K562 (cell line): ENCODE results near the gene LHB. TPM values are rescaled to one million over a fixed set of nuclear protein-coding genes. Genes with fewer than 3 reads are reported as not detected.

Source experiments
- DNMT1 ChIP-seq: fragments of 450-650 bp; IDR thresholded peaks from 2 replicates; pipeline ENCODE4 v1.6.1; 2016; ENCODE audit warnings: antibody characterized with exemption, mild to moderate bottlenecking
- ELF1 ChIP-seq: fragments of 200-800 bp; sonication (Bioruptor generic); IDR thresholded peaks from 2 replicates; pipeline ENCODE4 v1.6.1; 2016; ENCODE audit warnings: missing genetic modification characterization, missing compliant biosample characterization
- FOXP1 ChIP-seq: sonication (generic); formaldehyde crosslinking; IDR thresholded peaks from 2 replicates; pipeline ENCODE4 v1.8.0; 2022; ENCODE audit warnings: mild to moderate bottlenecking, missing genetic modification reagents
- HNRNPK ChIP-seq: fragments of 200-400 bp; formaldehyde crosslinking; IDR thresholded peaks from one replicate; pipeline ENCODE4 v1.6.1; 2018; ENCODE audit warnings: mild to moderate bottlenecking, low read depth, low read length; ENCODE audit not compliant: poor library complexity, severe bottlenecking
- HNRNPL ChIP-seq: fragments of 200-400 bp; formaldehyde crosslinking; IDR thresholded peaks from 2 replicates; pipeline ENCODE4 v1.6.1; 2017; ENCODE audit warnings: low read depth, mild to moderate bottlenecking, low read length
- TCFL5 ChIP-seq: fragments of 250-450 bp; sonication (Bioruptor Pico); conservative IDR thresholded peaks from 2 replicates; pipeline ENCODE4 v1.6.1; 2021; ENCODE audit warnings: mild to moderate bottlenecking, moderate library complexity, matching md5 sums
- THRAP3 ChIP-seq: fragments of 450-650 bp; IDR thresholded peaks from 2 replicates; pipeline ENCODE4 v1.6.1; 2016; ENCODE audit warnings: mild to moderate bottlenecking, inconsistent platforms, borderline replicate concordance
- YY1 ChIP-seq, 3 experiments: IDR thresholded peaks; 2 replicates each; pipeline ENCODE4 v1.6.1; 2011; ENCODE audit warnings: low read length in 2 of 3, mild to moderate bottlenecking in 2 of 3, moderate library complexity in 2 of 3, borderline replicate concordance in 1 of 3, control low read depth in 1 of 3, low read depth in 1 of 3; ENCODE audit not compliant: insufficient read depth in 3 of 3, insufficient replicate concordance in 2 of 3, control insufficient read depth in 1 of 3, insufficient read length in 1 of 3; ENCODE audit errors: extremely low read depth in 1 of 3
- ZBTB33 ChIP-seq: sonication (generic); formaldehyde crosslinking; IDR thresholded peaks from 2 replicates; pipeline ENCODE4 v1.8.1; 2023; ENCODE audit warnings: mild to moderate bottlenecking, missing genetic modification reagents
- ZFX ChIP-seq: sonication (generic); formaldehyde crosslinking; IDR thresholded peaks from 2 replicates; pipeline ENCODE4 v1.8.0; 2022; ENCODE audit warnings: mild to moderate bottlenecking, missing genetic modification reagents, moderate library complexity
- ZNF134 ChIP-seq: fragments of 250-450 bp; sonication (Bioruptor Pico); conservative IDR thresholded peaks from 2 replicates; pipeline ENCODE4 v1.4.0; 2020
- ZNF277 ChIP-seq: fragments of 250-450 bp; sonication (Bioruptor Pico); IDR thresholded peaks from 2 replicates; pipeline ENCODE4 v1.8.0; 2022; ENCODE audit warnings: inconsistent platforms, mild to moderate bottlenecking, moderate library complexity, borderline replicate concordance
- ZNF518B ChIP-seq: fragments of 250-450 bp; sonication (Bioruptor Pico); IDR thresholded peaks from 2 replicates; pipeline ENCODE4 v1.5.0; 2021; ENCODE audit warnings: mild to moderate bottlenecking, moderate library complexity
- ZNF780A ChIP-seq: fragments of 250-450 bp; sonication (Bioruptor Pico); IDR thresholded peaks from 2 replicates; pipeline ENCODE4 v1.5.0; 2021; ENCODE audit warnings: mild to moderate bottlenecking
- polyA plus RNA-seq, 8 experiments: library from polyadenylated mRNA; depleted of rRNA in 4 of 8; stranded (reverse) in 5 of 8; unstranded in 3 of 8; fragments of >200 nt; fragmentation: Nextera tagmentation in 2 of 8; fragmentation: Illumina TruSeq in 1 of 8; extraction: Ambion mirVana in 2 of 8; extraction: Trizol in 1 of 8; gene quantifications; 2 replicates each; pipeline versions ENCODE4 v1.2.1 to v1.2.3, GENCODE V29; 2011 to 2014; ENCODE audit warnings: inconsistent platforms in 1 of 8, missing spikeins in 1 of 8
- total RNA-seq, 7 experiments: library from RNA; depleted of rRNA in 6 of 7; stranded (reverse); fragments of >200 nt in 6 of 7; fragmentation: Illumina TruSeq in 2 of 7; extraction: Trizol in 2 of 7; gene quantifications; 2 replicates each; pipeline versions ENCODE4 v1.2.1 to v1.2.3, GENCODE V29; 2011 to 2021; ENCODE audit warnings: low replicate concordance in 1 of 7
- TF ChIP-seq, protein P1 (sequence below): fragments of 250-450 bp; sonication (Bioruptor Pico); IDR thresholded peaks from 2 replicates; pipeline ENCODE4 v1.9.0; 2021; ENCODE audit warnings: mild to moderate bottlenecking
- TF ChIP-seq, protein P2 (sequence below), 2 experiments: fragments of 450-650 bp; conservative IDR thresholded peaks; 2 replicates each; pipeline ENCODE4 v1.6.1; 2017; ENCODE audit warnings: mild to moderate bottlenecking in 2 of 2, moderate library complexity in 2 of 2

Gene LHB
- total and polyA plus RNA-seq, 9 of the 15 experiments (the other 6 are each of a cell fraction or from before 2014, with no cell fraction given): 0.54 TPM; not detected in 8

GRCh38 chr19:49017666-49018351, 918 bp upstream of the LHB start (continued):
- TF ChIP-seq HNRNPK (no peak), TCFL5 (CRISPR knock-in tag) (no peak), HNRNPL (no peak), ZBTB33 (CRISPR knock-in tag) (peak; percentile 74), ELF1 (tag) (no peak), THRAP3 (no peak), DNMT1 (no peak), ZNF518B (CRISPR knock-in tag) (no peak), ZNF780A (CRISPR knock-in tag) (no peak), YY1 (IDR thresholded peaks at IDR 0.05; ENCODE audit: borderline replicate concordance in 1 of 3, control insufficient read depth in 1 of 3, extremely low read depth in 1 of 3, insufficient read depth in 3 of 3, insufficient read length in 1 of 3, insufficient replicate concordance in 2 of 3, low read depth in 1 of 3, low read length in 2 of 3) (peak in 1 of 3 experiments; percentile 18), ZNF134 (CRISPR knock-in tag) (no peak), ZFX (no peak), ZNF277 (no peak), FOXP1 (CRISPR knock-in tag) (0 out of 2 replicates have a peak, but pooled peaks have one; percentile 39)
- TF ChIP-seq, protein P1, sequence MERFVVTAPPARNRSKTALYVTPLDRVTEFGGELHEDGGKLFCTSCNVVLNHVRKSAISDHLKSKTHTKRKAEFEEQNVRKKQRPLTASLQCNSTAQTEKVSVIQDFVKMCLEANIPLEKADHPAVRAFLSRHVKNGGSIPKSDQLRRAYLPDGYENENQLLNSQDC (CRISPR knock-in tag): no peak
- TF ChIP-seq, protein P2, sequence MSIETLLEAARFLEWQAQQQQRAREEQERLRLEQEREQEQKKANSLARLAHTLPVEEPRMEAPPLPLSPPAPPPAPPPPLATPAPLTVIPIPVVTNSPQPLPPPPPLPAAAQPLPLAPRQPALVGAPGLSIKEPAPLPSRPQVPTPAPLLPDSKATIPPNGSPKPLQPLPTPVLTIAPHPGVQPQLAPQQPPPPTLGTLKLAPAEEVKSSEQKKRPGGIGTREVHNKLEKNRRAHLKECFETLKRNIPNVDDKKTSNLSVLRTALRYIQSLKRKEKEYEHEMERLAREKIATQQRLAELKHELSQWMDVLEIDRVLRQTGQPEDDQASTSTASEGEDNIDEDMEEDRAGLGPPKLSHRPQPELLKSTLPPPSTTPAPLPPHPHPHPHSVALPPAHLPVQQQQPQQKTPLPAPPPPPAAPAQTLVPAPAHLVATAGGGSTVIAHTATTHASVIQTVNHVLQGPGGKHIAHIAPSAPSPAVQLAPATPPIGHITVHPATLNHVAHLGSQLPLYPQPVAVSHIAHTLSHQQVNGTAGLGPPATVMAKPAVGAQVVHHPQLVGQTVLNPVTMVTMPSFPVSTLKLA (conservative IDR thresholded peaks at IDR 0.05): peak; percentile 20 to 40; a peak in 1 of 4 replicates
